OCI-LY3 (cell line): Measurements from ENCODE around the gene SLC6A12.

ENCODE experiments used
- H2AFZ ChIP-seq: fragments of 200-600, 300-600 bp; shearing (Covaris generic); 2 replicates; pipeline ENCODE4 v1.6.0; 2014; ENCODE audit warnings: antibody characterized with exemption, low read depth, low read length
- H3K27ac ChIP-seq: fragments of 200-600, 300-600 bp; sonication (generic); 2 replicates; pipeline ENCODE4 v1.5.1; 2014; ENCODE audit warnings: mild to moderate bottlenecking, low read length, moderate library complexity, mixed read lengths
- H3K27me3 ChIP-seq: fragments of 200-600, 300-600 bp; sonication (generic); 2 replicates; pipeline ENCODE4 v1.6.1; 2014; ENCODE audit warnings: low read depth, low read length, mixed read lengths
- H3K36me3 ChIP-seq: fragments of 200-600, 300-600 bp; sonication (generic); replicated peaks from 2 replicates; pipeline ENCODE3; 2014; ENCODE audit warnings: low read depth, low read length, mixed read lengths
- H3K4me1 ChIP-seq: fragments of 300-600, 200-600 bp; sonication (generic); 2 replicates; pipeline ENCODE4 v1.6.1; 2014; ENCODE audit warnings: low read length, mixed read lengths
- H3K4me2 ChIP-seq: fragments of 200-600, 300-600 bp; sonication (generic); 2 replicates; pipeline ENCODE4 v1.6.1; 2014; ENCODE audit warnings: low read length, mixed read lengths
- H3K4me3 ChIP-seq: fragments of 300-600, 200-600 bp; sonication (generic); 2 replicates; pipeline ENCODE4 v1.5.1; 2014; ENCODE audit warnings: antibody characterized with exemption, mild to moderate bottlenecking, low read length, moderate library complexity
- H3K79me2 ChIP-seq: fragments of 300-600, 200-600 bp; shearing (Covaris generic); 2 replicates; pipeline ENCODE4 v1.6.1; 2014; ENCODE audit warnings: mild to moderate bottlenecking, low read length, mixed read lengths
- H3K9ac ChIP-seq: fragments of 300-600, 200-600 bp; shearing (Covaris generic); 2 replicates; pipeline ENCODE4 v1.6.0; 2014; ENCODE audit warnings: mild to moderate bottlenecking, low read length, moderate library complexity
- H3K9me3 ChIP-seq: fragments of 200-600, 300-600 bp; shearing (Covaris generic); 2 replicates; pipeline ENCODE4 v1.6.1; 2014; ENCODE audit warnings: low read length, mixed read lengths; ENCODE audit not compliant: insufficient read depth
- H4K20me1 ChIP-seq: fragments of 200-600, 300-600 bp; sonication (generic); 2 replicates; pipeline ENCODE4 v1.6.1; 2016; ENCODE audit warnings: low read length, mixed read lengths; ENCODE audit not compliant: insufficient read depth
- CTCF ChIP-seq: fragments of 200-600, 300-600 bp; sonication (generic); IDR thresholded peaks from 2 replicates; pipeline ENCODE4 v1.5.1; 2014; ENCODE audit warnings: antibody characterized with exemption, low read length, low read depth
- EZH2phosphoT487 ChIP-seq: fragments of 200-600 bp; shearing (Covaris generic); IDR thresholded peaks from 2 replicates; pipeline ENCODE4 v1.6.1; 2018; ENCODE audit warnings: antibody characterized with exemption, mixed run types, low read depth

Gene SLC6A12

GRCh38 chr12:209246-209645, 4.7 kb downstream of the SLC6A12 start:
- H3K27ac ChIP-seq = no peak overlapping the region
- no peak for TF ChIP-seq CTCF
- no peak for TF ChIP-seq EZH2phosphoT487
- H3K27me3 ChIP-seq = peaks cover 16% of the 10 kb centered on the region

GRCh38 chr12:208813-209212, 5.1 kb downstream of the SLC6A12 start:
- Histone ChIP-seq H3K27me3 (peaks cover 11% of the 10 kb centered on the region), H3K9me3 (no peaks in the 10 kb centered on the region)
- TF ChIP-seq CTCF = no peak
- TF ChIP-seq EZH2phosphoT487 = no peak

More at GRCh38 chr12:209246-209645, 4.7 kb downstream of the SLC6A12 start:
- H3K36me3 ChIP-seq = no peaks in the 10 kb centered on the region
- no peak overlapping the region for H3K9ac ChIP-seq
- H3K4me1 ChIP-seq = peaks cover 25% of the 10 kb centered on the region
- H3K79me2 ChIP-seq = no peaks in the 10 kb centered on the region
- H3K9me3 ChIP-seq = no peaks in the 10 kb centered on the region
- no peak overlapping the region for H3K4me2 ChIP-seq
- H4K20me1 ChIP-seq = no peaks in the 10 kb centered on the region
- no peak overlapping the region for H2AFZ ChIP-seq
- H3K4me3 ChIP-seq = no peak overlapping the region

GRCh38 chr12:207804-208203, 6.2 kb downstream of the SLC6A12 start:
- H2AFZ ChIP-seq = no peak overlapping the region
- H3K9ac ChIP-seq = no peak overlapping the region
- no peak overlapping the region for H3K4me3 ChIP-seq
- no peaks in the 10 kb centered on the region for H3K36me3 ChIP-seq
- no peak overlapping the region for H3K4me2 ChIP-seq
- no peaks in the 10 kb centered on the region for H3K9me3 ChIP-seq
- TF ChIP-seq EZH2phosphoT487 (no peak), CTCF (no peak)
- no peak overlapping the region for H3K27ac ChIP-seq
- H3K4me1 ChIP-seq = peaks cover 17% of the 10 kb centered on the region
- H3K79me2 ChIP-seq = no peaks in the 10 kb centered on the region
- no peaks in the 10 kb centered on the region for H4K20me1 ChIP-seq
- H3K27me3 ChIP-seq = peaks cover 3% of the 10 kb centered on the region; the same call in 1 of the 2 replicates

More at GRCh38 chr12:208813-209212, 5.1 kb downstream of the SLC6A12 start:
- Histone ChIP-seq H2AFZ (no peak overlapping the region), H3K36me3 (no peaks in the 10 kb centered on the region), H3K27ac (no peak overlapping the region), H3K4me1 (peaks cover 25% of the 10 kb centered on the region), H3K4me2 (no peak overlapping the region), H4K20me1 (no peaks in the 10 kb centered on the region), H3K9ac (no peak overlapping the region), H3K79me2 (no peaks in the 10 kb centered on the region), H3K4me3 (no peak overlapping the region)

GRCh38 chr12:206746-207440, 7.1 kb downstream of the SLC6A12 start:
- TF ChIP-seq EZH2phosphoT487 (no peak), CTCF (no peak)
- no peaks in the 10 kb centered on the region for H3K9me3 ChIP-seq
- H4K20me1 ChIP-seq = no peaks in the 10 kb centered on the region
- no peak overlapping the region for H3K27ac ChIP-seq
- H3K4me2 ChIP-seq = no peak overlapping the region
- no peaks in the 10 kb centered on the region for H3K79me2 ChIP-seq
- peaks cover 8% of the 10 kb centered on the region for H3K4me1 ChIP-seq
- no peak overlapping the region for H3K9ac ChIP-seq
- no peaks in the 10 kb centered on the region for H3K36me3 ChIP-seq
- no peaks in the 10 kb centered on the region for H3K27me3 ChIP-seq
- H3K4me3 ChIP-seq = no peak overlapping the region
- H2AFZ ChIP-seq = no peak overlapping the region
